ENCODE data around the gene FBXW8.

FBXW8 gene

DNA sequence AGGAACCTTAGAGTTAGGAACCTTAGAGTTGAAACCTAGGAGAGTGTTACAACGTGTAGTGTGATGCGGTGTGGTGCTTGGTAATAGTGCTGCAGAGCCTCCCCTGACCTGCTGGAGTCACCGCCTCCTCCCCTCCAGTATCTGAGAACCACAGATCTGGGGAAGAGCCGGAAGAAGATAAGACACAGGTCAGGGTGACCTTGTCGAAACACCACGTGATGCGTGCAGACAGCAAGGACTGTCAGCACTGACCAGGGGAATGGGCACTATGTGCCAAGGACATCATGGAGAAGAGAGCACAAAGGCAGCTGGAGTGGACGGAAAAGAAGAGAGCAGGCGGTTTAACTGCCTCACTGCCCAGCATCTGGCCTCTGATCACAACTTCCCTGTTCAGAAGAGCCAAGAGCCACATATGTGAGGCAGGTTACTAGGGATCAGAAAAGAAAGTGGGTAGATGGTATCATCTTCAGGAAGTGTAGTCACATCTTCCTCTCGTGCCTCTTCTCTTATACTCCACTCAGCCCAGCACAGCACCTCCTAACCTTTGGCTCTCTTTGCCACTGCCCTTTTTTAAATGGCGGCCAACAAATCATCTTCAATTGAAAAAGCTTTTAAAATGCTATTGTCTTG is 94.8 kb downstream of the FBXW8 start:
- H3K27ac Mint-ChIP-seq = no peak overlapping the region
- H3K36me3 Mint-ChIP-seq = peaks cover 67% of the 10 kb centered on the region

DNA sequence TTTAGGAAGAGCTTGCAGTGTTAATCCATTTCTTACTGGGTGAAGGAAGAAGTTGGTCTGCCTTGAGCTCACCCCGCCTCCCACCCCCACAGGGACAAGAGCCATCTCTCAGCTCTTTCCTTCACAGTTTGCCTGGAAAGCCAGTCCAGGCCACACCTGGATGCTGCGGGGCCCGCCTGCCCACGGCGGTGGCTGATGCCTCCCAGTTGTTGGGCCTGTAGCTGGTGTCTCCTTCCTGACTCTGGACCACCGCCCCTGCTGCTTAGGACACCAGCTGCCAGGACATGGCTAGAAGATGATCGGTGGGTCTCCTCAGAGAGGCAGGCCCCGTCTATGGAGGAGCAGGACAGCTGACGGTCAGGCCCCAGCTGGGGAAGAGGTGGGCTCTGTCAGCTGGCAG is 95.6 kb downstream of the FBXW8 start:
- Mint-ChIP-seq H3K4me3 (no peak overlapping the region), H3K27me3 (no peaks in the 10 kb centered on the region), H3K9me3 (no peaks in the 10 kb centered on the region), H3K27ac (no peak overlapping the region), H3K36me3 (peaks cover 73% of the 10 kb centered on the region), H3K4me1 (no peaks in the 10 kb centered on the region)
- ATAC-seq = no peak

More for the DNA sequence above, 94.8 kb downstream of the FBXW8 start:
- peaks cover under 1% of the 10 kb centered on the region for H3K4me1 Mint-ChIP-seq
- no peaks in the 10 kb centered on the region for H3K27me3 Mint-ChIP-seq
- no peaks in the 10 kb centered on the region for H3K9me3 Mint-ChIP-seq
- no peak for ATAC-seq
- H3K4me3 Mint-ChIP-seq = no peak overlapping the region

GRCh38 chr12:117007577-117007976 is 96.8 kb downstream of the FBXW8 start:
- Mint-ChIP-seq H3K36me3 (peaks cover 84% of the 10 kb centered on the region), H3K27ac (no peak overlapping the region), H3K4me1 (no peaks in the 10 kb centered on the region), H3K4me3 (no peak overlapping the region), H3K9me3 (no peaks in the 10 kb centered on the region), H3K27me3 (no peaks in the 10 kb centered on the region)
- no peak for ATAC-seq

- no peak overlapping the region for H3K4me3 Mint-ChIP-seq
- no peak overlapping the region for H3K27ac Mint-ChIP-seq
- ATAC-seq = no peak
- peaks cover 9% of the 10 kb centered on the region for H3K9me3 Mint-ChIP-seq
- H3K36me3 Mint-ChIP-seq = peaks cover 85% of the 10 kb centered on the region
- H3K27me3 Mint-ChIP-seq = no peaks in the 10 kb centered on the region
- H3K4me1 Mint-ChIP-seq = no peaks in the 10 kb centered on the region
Measured at GRCh38 chr12:117009759-117010158, 99.0 kb downstream of the FBXW8 start.

DNA sequence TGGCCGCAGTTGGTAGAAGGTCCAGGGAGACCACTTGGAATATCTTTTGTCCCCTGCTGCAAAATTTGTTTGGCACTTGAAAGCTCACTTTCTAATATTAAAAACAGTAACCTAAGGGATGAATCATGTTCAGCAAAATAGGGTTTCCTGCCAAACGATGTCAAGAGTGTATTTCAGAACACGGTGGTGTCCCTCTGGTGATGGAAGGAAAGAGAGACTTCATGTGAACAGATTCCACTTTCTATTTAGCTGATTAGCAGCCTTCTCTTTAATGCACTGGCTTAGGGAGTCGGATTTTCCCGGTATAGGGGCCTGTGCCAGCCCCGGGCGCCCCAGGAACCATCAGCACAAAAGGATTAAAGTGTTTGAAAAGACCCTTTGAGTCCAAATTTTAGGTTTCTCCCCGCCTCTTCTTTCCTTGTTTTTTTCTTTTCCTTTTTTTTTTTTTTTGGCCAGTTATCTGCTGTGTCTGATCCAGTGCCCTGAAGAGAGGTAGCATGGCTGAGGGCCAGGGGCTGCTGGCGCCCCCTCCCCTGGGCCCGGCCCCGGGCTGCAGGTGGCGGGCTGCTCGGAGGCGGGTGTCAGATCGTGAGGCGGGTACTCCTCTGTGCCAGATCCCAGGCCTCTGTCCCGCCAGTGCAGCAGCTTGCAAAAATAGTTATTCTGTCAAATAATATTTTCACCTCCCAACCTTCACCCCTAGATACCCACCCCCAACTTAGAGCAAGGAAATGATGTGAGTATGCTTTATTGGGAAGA is 100.1 kb downstream of the FBXW8 start:
- no peak overlapping the region for H3K4me3 Mint-ChIP-seq
- no peak for ATAC-seq
- peaks cover 85% of the 10 kb centered on the region for H3K36me3 Mint-ChIP-seq
- no peak overlapping the region for H3K27ac Mint-ChIP-seq
- peaks cover 14% of the 10 kb centered on the region for H3K9me3 Mint-ChIP-seq
- H3K4me1 Mint-ChIP-seq = no peaks in the 10 kb centered on the region
- no peaks in the 10 kb centered on the region for H3K27me3 Mint-ChIP-seq

DNA sequence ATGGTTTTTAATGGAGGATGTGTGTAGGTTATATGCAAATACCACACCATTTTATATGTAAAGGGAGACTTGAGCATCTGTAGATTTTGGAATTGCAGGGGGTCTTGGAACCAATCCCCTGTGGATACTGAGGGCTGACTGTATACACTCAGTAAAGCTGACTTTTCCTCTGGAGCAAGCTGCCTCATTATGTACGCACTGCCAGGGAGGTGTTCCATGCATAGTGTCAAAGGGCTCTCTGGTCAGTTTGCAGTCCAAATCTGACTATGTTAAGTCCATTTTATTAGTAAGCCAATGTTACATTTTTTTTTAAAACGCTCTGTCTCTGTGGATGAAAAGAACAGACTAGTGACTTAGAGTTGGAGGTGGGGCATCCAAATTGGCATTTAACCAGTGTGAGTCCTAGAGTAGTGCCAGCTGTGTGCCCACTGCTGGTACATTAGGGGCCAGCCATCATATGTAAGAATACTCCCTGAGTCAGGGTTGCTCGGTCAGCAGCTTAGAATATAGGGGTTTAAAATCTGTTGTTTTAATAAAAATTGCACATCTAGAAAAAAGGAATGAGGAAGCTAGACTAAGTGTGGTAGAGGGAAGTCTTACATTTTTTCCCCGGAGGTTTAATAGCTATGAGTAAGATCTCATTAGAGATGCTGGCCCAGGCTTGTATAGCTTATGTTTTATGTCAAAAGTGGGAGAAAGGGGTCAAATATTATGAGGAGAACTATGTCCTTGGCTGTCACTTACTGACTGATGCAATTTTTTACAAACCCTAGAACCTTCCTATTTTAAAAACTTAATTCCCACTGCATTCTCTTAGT is 101.4 kb downstream of the FBXW8 start:
- H3K4me3 Mint-ChIP-seq = no peak overlapping the region
- H3K36me3 Mint-ChIP-seq = peaks cover 84% of the 10 kb centered on the region
- no peak overlapping the region for H3K27ac Mint-ChIP-seq

DNA sequence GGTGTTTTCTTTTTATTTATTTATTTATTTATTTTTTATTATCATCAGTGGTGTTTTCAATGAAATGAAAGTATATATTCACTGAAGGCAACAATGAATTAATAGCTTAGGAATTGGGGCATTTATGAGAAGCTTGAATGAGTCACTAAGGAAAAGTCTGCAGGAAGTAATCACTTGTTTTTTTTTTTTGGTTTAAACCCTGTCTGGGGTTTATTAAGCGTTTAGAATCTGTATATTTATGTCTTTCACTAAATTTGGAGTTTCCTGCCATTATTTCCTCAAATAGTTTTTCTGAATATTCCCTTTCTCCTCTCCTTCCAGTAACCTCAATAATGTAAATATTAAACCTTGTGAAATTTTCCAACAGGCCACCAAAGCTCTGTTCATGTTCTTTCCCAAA is 103.0 kb downstream of the FBXW8 start:
- peaks cover 88% of the 10 kb centered on the region for H3K36me3 Mint-ChIP-seq
- no peak for ATAC-seq

More for the DNA sequence above, 101.4 kb downstream of the FBXW8 start:
- Mint-ChIP-seq H3K4me1 (no peaks in the 10 kb centered on the region), H3K27me3 (no peaks in the 10 kb centered on the region), H3K9me3 (peaks cover 14% of the 10 kb centered on the region)
- no peak for ATAC-seq

GRCh38 chr12:117014342-117014887 is 103.7 kb downstream of the FBXW8 start:
- H3K27ac Mint-ChIP-seq = no peak overlapping the region
- peaks cover 14% of the 10 kb centered on the region for H3K9me3 Mint-ChIP-seq
- no peak for ATAC-seq
- no peak overlapping the region for H3K4me3 Mint-ChIP-seq
- peaks cover 90% of the 10 kb centered on the region for H3K36me3 Mint-ChIP-seq
- H3K4me1 Mint-ChIP-seq = no peaks in the 10 kb centered on the region
- no peaks in the 10 kb centered on the region for H3K27me3 Mint-ChIP-seq

More for the DNA sequence above, 103.0 kb downstream of the FBXW8 start:
- H3K27me3 Mint-ChIP-seq = no peaks in the 10 kb centered on the region
- H3K9me3 Mint-ChIP-seq = peaks cover 14% of the 10 kb centered on the region
- no peaks in the 10 kb centered on the region for H3K4me1 Mint-ChIP-seq
- H3K4me3 Mint-ChIP-seq = no peak overlapping the region
- H3K27ac Mint-ChIP-seq = no peak overlapping the region

- H3K27me3 Mint-ChIP-seq = no peaks in the 10 kb centered on the region
- no peak for ATAC-seq
Measured at GRCh38 chr12:117015811-117016210, 105.1 kb downstream of the FBXW8 start.

DNA sequence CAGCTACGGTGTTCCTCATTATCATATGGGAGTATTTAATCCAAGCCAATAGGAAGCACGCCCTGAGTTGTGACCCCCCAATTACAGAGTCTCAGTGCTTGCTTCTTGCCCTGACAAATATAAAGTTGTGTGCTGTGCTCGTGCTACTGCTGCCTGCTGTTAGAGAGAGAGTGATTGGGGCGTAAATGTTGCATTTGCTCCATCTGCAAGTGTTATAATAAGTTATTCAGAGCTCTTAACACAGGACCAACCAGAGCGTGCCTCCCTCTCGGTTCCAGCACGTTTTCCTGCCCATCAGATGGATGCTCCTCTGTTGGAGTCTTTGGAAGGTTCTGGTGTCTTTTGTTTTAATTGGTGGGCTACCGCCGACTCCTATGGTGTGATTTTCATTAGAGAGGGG is 107.1 kb downstream of the FBXW8 start:
- Mint-ChIP-seq H3K9me3 (peaks cover 14% of the 10 kb centered on the region), H3K4me1 (no peaks in the 10 kb centered on the region), H3K36me3 (peaks cover 84% of the 10 kb centered on the region), H3K27ac (no peak overlapping the region), H3K27me3 (no peaks in the 10 kb centered on the region), H3K4me3 (no peak overlapping the region)
- ATAC-seq = no peak

More at GRCh38 chr12:117015811-117016210, 105.1 kb downstream of the FBXW8 start:
- Mint-ChIP-seq H3K36me3 (peaks cover 89% of the 10 kb centered on the region), H3K9me3 (peaks cover 14% of the 10 kb centered on the region), H3K27ac (no peak overlapping the region), H3K4me1 (no peaks in the 10 kb centered on the region), H3K4me3 (no peak overlapping the region)

- Mint-ChIP-seq H3K4me1 (no peaks in the 10 kb centered on the region), H3K27me3 (no peaks in the 10 kb centered on the region), H3K27ac (no peak overlapping the region), H3K4me3 (no peak overlapping the region), H3K36me3 (peaks cover 83% of the 10 kb centered on the region), H3K9me3 (peaks cover 11% of the 10 kb centered on the region)
- ATAC-seq = no peak
Measured at GRCh38 chr12:117018276-117018675, 107.5 kb downstream of the FBXW8 start.

- no peak for ATAC-seq
- Mint-ChIP-seq H3K4me1 (no peaks in the 10 kb centered on the region), H3K4me3 (no peak overlapping the region), H3K27ac (no peak overlapping the region), H3K36me3 (peaks cover 81% of the 10 kb centered on the region), H3K9me3 (peaks cover 11% of the 10 kb centered on the region), H3K27me3 (no peaks in the 10 kb centered on the region)
Measured at GRCh38 chr12:117018685-117019084, 107.9 kb downstream of the FBXW8 start.

GRCh38 chr12:117019866-117020265 is 109.1 kb downstream of the FBXW8 start:
- no peaks in the 10 kb centered on the region for H3K4me1 Mint-ChIP-seq
- ATAC-seq = no peak
- H3K9me3 Mint-ChIP-seq = peaks cover 4% of the 10 kb centered on the region
- peaks cover 74% of the 10 kb centered on the region for H3K36me3 Mint-ChIP-seq
- H3K4me3 Mint-ChIP-seq = no peak overlapping the region
- H3K27me3 Mint-ChIP-seq = no peaks in the 10 kb centered on the region
- H3K27ac Mint-ChIP-seq = no peak overlapping the region

DNA sequence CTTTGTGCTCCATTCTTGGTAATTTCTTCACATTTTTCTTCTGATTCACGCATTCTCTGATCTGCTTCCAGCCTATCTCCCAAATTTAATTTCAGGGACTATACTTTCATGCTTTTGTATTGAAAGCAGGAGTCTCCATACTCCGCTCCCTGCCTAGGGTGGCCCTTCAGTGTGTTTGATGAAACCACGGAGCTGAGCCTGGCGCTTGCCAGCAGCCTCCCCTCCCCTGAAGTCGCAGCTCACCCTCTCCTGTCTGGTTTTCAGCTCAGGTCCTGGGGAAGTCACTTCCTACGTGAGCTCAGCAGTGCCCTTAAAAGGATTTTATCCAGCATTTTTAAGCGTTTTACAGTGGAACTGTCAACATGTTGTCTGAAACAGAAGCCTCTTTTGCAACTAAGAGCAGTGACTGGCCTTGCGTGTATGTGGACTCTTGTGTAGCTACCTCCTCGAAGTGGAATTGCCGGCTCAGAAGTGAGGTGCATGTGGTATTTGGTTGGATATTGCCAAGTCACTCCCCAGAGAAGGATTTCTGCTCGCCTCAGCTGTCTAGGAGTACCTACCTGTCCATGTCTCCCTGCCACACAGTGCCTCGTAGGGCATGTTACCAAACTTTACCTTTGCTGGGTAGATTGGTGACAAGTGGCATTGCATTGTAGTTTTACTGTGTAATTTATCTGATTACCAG is 109.9 kb downstream of the FBXW8 start:
- Mint-ChIP-seq H3K27me3 (no peaks in the 10 kb centered on the region), H3K4me1 (peaks cover 4% of the 10 kb centered on the region), H3K27ac (no peak overlapping the region), H3K36me3 (peaks cover 74% of the 10 kb centered on the region), H3K4me3 (no peak overlapping the region), H3K9me3 (peaks cover 2% of the 10 kb centered on the region)
- no peak for ATAC-seq

GRCh38 chr12:117022465-117022864 is 111.7 kb downstream of the FBXW8 start:
- H3K9me3 Mint-ChIP-seq = no peaks in the 10 kb centered on the region

More at GRCh38 chr12:117022465-117022864, 111.7 kb downstream of the FBXW8 start:
- no peak for ATAC-seq
- H3K27me3 Mint-ChIP-seq = no peaks in the 10 kb centered on the region
- H3K4me1 Mint-ChIP-seq = peaks cover 6% of the 10 kb centered on the region
- H3K36me3 Mint-ChIP-seq = peaks cover 77% of the 10 kb centered on the region
- no peak overlapping the region for H3K4me3 Mint-ChIP-seq
- no peak overlapping the region for H3K27ac Mint-ChIP-seq
